Measurements from ENCODE around the gene TSPO2.

Gene TSPO2

DNA sequence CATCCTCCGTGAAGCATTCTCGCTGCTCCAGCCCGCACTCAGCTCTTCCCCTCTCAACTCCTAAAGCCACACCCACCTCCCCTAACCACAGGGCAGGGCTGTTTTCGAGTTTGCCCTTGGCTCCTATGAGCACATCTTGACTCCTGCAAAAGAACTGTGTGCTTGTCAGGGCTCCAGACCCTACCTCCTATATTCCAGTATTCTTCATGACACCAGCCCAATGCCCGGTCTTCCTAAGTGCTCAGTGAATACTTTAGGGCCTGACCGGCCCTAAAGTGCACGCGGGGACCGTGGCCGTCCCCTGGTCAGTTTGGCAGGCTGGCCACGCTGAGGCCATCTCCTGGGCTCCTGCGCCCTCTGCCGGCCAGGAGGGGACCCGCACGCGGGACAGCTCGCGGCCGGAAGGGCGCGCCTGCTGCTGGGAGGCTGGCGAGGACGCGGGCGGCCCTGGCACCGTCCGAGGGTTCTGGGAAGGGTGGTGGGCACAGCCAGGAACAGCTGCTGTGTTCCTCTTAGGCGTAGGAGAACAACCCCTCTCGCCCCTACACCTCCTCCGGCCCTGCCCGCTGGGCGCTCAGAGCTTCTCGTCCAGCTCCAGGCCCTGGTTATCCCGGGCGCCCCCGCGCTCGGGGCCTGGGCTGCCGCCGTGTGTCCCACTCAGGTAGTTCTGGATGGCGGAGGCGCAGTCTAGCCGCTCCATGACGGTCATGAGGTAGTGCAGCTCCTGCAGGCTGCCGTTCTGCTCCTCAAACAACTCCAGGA, 14.3 kb upstream of the TSPO2 start:
- peak; percentile 62 for DNase-seq

DNA sequence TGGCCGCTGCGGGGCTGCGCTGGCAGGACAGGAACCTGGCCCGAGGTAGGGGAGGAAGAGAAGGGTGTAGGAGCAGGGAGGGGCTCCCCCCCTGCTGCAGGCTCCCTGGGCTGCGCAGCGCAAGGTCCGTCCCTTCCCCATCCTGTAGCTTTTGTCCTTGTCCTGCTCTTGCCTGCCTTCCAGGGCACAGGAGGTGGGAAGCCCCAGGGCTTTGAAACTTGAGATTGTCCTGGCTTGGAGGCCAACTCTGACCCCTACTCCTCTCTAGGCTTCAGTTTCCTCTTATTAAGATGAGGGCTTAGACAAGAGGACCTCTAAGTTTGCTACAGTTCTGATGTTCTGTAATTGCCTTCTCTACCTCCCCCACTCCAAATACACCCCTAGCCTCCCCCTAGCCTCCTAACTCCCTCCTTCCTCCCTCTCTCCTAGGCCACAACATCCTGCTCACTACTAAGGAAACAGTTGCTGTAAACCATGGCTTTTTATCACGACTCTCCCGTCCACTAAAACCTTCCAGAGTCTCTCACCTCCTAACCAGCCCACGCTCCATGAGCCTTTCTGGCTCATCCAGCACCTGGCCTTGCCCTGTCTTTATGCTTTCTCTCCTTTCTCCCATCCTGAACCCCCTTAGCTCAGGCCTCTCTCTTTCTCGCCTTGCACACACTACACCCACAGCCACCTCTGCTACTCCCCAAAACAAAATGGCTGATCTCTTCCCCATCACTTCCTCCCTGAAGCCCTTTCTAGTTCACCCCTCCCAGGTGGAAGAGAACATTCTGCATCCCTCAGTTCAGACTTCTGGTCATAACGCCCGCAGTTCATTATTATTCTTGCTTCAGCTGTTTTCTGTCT, 13.5 kb upstream of the TSPO2 start:
- no peak for DNase-seq

DNA sequence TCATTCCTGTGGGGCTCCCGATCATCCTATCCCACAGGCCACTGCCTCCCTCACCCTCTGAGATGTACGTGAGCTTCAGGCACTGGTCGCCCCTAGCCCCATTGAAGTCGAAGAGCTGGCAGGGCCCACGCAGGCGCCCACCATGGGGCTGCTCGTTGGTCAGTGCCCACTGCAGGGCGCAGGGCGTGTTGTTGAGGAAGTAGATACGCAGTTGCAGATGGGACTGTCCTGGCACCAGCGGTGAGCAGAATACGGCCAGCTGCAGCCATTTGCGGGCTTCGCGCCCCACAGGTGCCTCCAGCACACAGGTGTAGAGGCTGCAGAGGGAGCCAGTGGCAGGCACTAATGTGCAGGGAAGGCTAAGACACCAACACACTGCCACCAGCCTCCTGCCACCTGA, 9.4 kb upstream of the TSPO2 start:
- no peak for DNase-seq

DNA sequence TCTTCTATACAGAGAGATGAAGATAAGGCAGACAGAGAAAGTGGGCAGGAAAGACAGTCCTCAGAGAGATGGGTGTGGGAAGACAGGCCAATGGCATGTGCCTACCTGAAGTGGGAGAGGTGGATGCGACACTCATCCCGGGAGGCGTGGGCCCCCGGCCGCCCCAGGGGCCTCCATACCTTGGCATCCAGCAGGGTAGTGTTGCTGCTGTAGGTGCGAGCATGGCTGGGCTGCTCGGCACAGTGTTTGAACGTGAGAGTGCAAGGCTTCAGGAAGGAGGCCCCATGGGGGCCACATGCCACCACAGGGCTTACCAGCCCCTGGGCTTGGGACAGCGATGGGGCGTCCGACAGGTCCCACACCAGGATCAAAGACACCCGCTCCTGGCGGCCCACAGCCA, 8.5 kb upstream of the TSPO2 start:
- DNase-seq, result no peak

DNA sequence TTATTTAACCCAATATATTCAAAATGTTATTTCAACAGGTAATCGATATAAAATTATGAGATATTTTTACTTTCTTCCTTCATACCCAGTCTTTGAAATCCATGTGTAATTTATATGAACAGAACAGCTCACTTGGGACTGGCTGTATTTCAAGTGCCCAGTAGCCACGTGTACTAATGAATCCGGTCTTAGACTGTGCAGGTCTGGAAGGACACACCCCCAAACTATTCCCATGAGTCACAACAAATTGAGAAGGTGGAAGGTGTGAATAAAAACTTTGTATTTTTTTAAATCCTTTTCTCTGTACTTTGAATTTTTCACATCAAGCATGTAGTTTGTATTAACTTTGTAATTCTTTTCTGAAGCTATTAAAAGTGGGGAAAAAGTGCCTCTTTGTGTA, 6.1 kb upstream of the TSPO2 start:
- DNase-seq, result no peak

DNA sequence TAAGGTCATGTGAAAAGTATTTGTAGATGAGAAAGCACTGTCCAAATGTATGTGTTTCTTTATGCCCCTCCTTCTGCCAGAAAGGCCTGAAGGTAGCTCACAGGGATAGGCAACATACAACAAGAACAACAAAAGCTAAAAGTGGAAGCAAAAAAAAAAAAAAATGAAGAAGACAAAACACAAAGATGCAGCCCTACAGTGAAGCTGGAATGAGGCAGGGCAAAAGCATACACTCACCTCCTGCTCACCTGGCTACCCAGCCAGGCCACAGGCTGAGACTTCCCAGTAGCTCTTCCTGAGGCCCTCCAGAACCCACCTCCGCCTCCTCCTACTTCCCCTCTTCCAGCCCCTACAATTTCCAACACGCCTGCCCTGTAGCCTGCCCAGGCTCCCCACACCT, 5.7 kb upstream of the TSPO2 start:
- no peak for DNase-seq

DNA sequence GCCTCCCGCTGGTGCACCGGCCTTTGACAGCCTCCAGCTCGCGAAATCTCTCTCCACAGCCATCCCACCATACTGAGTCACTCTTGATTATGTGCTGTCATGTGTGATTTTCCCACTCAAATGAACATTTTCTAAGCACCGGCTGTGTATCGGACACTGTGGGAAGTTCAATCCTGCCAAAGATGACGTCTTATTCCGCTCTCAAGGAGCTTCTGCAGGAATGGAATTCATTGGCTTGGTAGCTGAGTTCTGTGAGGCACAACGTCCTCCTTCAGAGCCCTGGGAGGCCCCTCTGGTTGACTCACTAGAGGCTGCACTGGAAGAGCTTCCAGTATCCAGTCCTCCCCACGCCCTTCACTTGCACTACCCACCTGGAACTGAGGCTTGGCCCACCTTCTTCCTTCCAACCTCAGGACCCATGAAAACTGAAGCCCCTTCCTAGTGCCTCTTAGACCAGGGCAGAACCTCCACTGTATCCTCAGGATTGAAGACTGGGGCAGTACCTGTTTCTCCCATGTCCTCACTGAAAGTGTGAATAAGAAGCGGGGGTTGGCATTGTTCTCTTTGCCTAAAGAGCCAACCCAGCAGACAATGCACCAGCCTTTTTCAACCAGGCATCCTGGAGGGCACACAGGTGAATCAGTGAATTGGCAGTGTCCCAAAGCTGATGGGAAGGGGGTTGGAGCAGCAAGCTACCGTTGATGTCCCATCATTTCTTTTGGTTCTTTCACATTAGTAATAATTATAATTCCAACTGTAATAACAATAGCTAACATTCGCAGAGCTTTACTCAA, 5.0 kb upstream of the TSPO2 start:
- no peak for DNase-seq

DNA sequence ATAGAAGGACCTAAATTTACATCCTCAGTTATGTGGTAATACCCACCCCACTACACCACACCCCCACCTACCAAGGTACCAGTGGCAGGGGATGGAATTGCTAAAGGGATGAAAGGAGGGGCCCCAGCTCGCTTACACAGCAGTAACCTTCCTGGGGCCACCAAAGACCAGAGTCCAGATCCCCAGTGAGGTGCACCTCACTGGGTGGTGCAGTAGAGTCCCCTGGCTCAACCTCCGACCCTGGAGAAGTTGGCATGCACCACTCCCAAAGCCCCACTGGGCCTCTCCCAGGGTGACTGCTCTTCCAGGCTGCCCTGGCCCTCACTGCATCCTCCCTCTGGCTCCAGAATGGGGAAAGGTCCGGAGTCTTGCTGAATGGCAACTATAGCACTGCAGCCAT, 4.1 kb upstream of the TSPO2 start:
- no peak for DNase-seq

DNA sequence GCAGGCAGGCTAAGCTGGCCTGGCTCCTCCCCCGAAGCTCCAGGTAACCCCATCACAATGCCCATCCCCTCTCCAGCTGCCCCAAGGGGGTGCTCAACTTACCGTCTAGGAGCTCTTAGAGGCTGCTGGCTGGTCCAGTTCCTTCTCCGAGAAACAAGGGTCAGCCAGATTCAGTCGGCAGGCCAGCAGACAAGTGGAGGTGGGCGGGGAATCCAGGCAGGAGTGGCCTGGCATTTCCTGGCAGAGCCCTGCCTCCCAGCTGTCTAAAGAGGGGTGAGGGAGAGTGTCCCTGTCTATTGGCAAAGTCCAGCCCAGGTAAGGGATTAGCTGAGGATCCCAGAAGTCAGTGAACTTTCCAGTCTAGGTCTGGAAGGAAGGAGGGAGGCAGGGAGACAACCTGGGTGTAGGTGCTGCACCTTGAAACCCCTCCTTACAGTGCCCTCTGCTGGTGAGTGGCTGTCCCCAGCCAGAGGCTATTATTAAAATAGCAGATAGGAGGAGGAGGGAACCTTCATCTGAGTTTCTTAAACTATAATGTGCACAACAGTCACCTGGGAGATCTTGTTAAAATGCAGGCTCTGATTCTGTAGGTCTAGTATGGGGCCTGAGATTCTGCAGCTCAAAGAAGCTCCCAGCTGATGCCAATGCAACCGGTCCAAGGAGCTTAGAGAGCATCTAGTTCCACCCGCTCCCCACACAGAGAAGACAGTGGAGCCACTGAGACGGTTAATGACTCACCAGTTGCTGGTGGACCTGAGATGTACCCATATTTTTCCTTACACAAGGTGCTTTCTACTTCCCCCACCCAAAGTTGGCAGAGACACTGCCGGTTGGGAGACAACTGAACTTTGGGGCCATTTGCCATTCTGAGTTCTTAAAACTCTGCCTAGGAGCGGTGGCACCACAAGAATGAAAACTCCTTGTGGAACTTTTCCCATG, 2.9 kb upstream of the TSPO2 start, which contains the start of gene UNC5CL:
TSS of gene UNC5CL (minus strand) at position 162 of the 939 bp plus-strand sequence. CDS start 4,147 bp downstream, outside the sequence.
- peak; percentile 43 for DNase-seq

DNA sequence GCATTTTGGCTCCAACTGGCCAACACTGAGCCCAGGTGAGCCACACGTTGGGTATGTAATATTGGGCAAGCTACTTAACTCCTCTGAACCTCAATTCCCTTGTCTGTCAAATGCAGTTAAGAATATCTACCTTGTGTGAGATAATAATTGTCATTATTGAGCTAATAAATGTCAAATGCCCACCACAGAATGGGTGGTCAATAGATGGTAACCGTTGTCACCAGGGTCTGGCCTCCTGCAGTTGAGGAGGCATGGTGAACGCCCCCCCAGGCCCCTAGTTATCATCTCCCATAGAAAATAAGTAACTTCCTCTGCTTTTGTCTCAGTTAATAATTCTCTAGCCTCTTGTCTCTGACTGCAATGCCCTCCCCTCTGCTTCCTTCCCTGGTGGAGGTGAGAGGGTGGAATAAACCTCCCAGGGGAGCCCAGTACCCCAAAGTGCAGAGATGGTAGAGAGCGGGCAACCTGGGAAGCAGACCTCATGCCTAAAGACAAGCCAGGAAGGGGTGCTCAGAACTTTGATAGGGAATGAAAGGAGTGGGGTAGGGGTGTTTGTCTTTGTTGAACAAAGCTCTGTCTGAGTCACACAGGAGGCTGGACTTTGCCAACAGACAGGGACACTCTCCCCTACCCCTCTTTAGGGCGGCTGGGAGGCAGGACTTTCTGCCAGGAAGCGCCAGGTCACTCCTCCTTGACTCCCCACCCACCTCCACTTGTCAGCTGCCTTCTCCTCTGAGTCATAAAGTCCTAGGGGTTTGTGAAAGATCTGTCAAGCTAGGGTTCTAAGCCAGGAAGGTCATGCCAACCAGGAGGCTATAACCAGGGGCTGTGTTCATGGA, 1.9 kb upstream of the TSPO2 start:
- no peak for DNase-seq

DNA sequence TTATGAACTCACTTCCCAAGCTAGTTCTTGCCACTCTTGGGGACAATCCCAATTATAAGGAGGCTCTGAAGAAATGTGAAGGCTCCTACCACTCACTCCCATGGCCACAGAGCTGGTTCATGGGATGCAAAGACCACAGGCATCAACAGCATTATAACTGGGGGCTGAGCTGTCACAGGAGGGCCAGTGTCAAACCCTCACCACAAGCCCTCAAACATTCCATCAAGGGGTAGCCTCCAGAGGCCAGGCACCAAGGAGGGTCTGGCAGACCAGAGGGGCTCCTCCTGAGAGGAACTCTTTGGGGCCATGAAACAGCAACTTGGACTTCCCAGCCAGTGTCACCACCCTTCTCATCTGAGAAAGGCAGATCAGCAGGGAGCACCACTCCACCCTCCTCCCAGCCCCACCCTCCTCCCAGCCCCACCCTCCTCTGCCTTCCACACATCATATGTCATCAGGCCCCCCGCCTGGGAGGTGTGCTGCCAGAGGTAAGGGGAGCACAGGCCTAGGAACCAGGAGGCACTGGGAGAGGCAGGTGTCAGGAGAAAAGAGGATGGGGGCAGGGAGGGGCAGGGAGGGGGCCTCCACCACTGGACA, 1.2 kb upstream of the TSPO2 start:
- no peak for DNase-seq

DNA sequence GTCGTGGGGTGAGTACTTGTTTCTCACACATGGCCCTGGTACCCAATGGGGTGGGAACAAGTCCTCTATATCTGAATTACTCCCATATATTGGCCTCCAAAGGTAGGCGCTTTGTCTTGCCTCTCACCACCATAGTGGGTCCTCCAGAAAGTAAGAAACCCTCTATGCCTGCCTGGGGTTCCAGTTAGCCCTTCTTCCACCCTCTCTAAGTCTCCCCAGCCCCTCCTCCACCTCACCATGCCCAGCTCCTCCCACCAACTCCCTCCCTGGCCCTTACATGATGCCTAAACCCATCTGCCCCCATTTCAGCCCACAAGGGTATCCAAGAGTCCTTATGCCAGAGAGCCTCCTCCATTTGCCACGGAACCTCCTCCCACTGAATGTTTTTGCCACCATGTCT, 884 bp downstream of the TSPO2 start:
- no peak for DNase-seq

DNA sequence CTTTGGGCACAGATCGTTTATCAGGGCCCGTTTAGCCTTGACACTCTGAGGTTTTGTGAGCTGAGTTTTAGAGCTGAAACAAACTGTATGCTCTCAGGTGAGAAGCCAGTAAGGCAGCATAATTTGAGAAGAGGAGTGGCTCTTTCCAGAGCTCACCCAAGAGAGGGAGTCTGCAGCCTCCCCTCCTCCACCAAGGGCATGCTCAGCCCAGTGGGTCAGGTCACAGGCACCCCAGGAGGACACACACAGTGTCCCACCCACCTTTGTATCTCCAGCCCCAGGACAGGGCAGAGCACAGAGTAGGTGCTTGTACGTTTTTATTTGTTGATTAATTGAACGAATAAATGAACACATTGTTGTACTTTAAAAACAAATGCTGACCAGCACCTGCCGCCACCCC, 3.4 kb downstream of the TSPO2 start:
- no peak for DNase-seq

DNA sequence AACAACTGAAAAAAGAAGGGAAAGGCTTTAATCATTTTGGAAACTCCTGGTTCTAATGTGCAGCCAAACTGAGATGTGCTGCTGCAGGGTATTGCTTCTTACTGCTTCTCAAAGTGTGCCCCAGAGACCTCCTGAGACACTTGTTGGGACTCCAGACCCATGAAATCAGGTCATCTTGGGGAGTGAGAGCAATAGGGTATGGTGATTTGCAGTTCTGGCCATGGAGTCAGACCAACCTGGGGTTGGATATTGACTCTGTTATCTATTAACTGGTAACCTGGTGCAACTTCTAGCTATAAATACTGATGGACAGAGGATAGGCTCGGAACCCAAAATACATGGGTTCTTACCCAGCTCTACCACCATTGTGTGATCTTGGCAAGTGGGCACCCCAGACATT, 3.8 kb downstream of the TSPO2 start:
- no peak for DNase-seq

DNA sequence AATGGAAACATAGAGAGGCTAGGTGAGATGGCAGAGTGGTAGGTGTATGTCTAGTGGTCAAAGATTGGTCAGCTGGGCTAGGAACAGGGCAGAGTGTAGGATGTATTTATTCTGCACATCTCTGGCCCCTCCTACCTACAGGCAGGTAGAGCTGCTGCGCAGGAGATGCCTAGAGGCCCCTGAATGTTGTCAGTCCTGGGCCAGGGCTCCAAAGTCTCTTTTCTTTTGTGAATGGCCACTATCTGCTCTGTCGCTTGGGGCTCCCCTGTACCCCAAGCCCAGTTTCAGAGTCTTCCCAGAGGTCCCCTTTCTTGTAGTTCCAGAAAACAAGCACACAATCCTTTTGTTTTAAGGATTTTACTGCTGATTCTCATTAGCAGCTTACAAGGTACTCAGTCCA, 5.0 kb downstream of the TSPO2 start:
- DNase-seq, result no peak

DNA sequence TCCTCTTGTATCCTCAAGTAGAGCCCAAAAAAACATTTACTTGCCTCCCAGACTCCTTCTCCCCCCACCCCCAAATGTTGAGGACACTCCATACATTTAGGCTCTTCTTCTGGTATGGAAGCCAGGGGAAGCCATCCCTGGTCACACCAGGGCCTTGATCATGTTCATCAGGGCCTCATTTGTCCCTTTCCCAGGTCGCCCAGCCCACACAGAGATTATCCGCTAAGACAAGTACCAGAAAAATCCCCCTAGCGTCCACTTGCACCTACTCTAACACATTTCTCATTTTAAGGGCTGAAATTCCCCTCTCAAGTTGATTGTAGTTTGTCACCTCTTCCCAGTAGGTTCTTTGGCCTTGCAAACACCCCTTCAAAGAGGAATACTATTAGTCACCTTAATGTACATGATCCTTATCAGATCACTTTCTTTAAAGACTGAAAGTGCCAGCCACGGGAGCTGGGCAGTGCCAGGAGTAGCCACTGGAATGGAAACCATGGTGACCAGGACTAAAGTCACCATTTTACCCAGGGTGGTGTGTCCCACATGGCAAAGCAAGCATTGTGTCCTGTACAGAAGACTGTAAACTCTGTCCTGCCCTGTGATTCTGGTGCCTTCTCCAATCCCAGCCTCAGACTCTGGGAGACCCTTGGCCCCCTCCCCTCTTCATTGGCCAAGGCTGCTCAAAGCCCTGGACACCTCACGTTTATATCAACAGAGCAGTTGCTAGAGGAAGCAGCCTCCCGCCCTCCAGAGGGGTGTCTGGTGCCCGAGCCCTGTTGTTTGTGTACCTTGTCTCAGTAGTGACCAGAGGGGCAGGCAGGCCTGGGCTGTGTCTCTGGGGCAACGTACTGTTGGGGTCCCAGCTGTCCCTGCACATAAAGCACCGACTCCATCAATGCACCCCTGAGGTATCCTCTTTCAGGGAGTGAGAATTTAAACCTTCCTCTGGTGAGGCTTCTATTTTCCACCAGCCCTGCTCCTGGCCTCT, 5.8 kb downstream of the TSPO2 start:
- DNase-seq, result no peak

DNA sequence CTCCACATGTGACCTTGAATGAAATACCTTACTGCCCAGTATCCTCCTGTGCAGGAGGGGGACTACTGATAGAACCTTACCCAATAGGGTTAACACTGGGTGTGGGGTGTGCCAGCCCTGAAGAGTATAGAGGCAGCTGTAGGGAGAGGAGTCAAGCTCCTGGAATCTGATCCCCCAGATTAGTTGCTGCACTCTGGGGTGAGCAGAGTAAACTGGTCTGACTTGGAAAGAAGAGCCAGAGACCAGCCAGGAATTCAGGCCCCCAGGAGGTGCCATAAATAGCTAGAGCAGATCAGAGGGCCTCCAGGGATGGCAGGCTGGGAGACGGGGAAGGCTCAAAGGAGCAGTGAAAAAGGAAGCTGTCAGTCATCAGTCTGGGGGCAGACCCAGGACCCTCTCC, 7.3 kb downstream of the TSPO2 start:
- DNase-seq, result no peak

DNA sequence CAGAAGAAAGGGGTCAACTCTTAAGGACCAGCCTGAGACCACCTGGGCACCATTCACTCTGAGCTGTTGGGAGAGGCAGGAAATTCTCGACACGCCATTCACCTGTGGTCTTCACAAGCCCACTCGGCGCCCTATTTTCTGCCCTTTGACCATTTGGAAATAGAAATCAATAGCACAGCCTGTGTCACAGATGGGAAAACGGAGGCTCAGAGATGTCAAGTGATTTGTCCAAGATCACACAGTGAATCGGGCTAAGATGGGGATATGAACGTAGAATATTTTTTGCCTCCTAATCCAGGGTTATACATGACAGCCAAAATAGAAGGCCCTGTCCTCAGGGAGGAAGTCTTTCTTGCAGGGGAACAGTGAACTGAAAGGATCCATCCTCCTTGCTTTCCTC, 7.7 kb downstream of the TSPO2 start:
- DNase-seq, result no peak

DNA sequence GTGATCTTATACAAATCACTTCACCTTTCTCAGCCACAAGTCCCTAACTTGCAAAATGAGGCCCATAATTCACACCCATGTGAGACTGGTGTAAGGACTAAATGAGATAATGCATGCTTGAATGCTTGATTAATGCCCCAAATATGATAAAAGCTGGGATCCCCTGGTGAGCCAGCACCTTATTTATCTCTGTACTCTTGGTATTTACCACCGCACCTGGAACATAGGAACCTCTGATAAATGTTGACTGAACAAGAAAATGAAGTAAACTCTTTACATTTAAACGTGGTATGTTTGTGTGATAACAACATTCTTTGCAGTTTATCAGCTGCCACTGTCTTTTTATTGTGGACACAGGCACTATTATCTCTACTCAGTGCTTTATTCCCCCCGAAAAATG, 8.3 kb downstream of the TSPO2 start:
- no peak for DNase-seq

DNA sequence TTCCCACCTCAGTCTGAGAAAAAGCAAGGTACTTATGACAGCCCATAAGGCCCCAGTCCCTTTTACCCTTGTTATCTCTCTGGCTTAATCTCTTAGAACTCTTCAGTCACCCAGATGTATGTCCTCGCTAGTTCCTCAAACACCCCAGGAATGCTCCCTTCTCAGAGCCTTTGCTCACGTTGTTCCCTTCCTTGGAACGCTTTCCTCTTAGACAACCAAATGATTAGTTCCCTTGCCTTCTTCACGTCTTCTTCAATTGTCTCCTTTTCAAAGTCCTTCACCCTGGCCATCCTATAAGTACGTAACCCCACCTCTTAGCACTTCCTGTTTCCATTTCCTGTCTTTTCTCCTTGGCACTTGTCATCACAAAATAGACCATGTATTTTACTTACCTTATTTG, 9.6 kb downstream of the TSPO2 start:
- no peak for DNase-seq

Data from CD4-positive, alpha-beta T cell treated with Interleukin-15 for 1 hour (primary cell).